Activated effector memory CD4-positive, alpha-beta T cell treated with anti-CD3 and anti-CD28 coated beads, Interleukin-2, amount 50 U/mL, for 16 hours (primary cell): ENCODE results near the gene ANKS1B.
"Not testable (repeated sequence)": the region's sequence is repeated elsewhere in the genome, so short reads cannot be mapped to it uniquely, and the experiment has no call there.

Experiments used
- DNase-seq: peaks from one replicate; pipeline ENCODE4 v3.0.0-alpha.2; 2020

Gene ANKS1B

DNA sequence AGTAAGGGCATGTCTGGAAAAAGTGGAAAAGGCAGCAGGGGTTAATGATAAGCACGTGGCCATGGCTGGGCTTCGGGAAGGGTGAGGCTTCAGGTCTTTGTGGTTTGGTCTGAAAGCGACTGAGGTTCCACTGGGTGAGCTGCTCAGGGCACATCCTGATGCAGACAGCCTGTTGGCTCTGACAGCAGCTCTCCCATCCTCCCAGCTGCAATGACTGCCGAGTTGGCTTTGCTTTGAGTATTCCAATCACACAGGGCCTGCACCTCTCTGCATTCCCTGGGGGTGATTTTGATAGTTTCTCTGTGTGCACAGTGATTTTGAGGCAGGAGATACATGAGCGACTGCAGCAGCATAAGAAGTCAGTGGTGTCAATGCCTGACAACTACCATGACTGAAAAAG, 948.9 kb downstream of the ANKS1B start:
- DNase-seq, result no peak

- DNase-seq, result not testable (repeated sequence)
Measured at GRCh38 chr12:99034201-99034600, 950.5 kb downstream of the ANKS1B start.

- DNase-seq, result no peak
Measured at GRCh38 chr12:99029511-99030271, 955.0 kb downstream of the ANKS1B start.

DNA sequence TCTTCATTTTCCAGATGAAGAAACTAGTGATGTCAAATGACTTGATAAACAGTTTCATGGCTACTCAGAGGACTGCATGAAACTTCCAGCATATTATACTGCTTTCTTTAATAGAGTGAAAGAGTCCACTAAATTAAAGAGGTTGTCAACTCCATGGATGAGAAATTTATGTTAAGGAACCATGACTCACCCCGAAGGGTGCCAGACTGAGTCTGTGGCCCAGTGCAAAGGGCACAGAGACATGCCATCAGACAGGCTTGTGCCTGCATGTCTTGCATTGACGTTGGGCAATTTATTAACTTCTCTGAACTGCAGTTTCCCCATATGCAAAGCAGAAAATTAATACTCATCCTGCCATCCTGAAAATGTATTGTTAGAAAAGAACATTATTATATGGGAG, 957.3 kb downstream of the ANKS1B start:
- no peak for DNase-seq

- DNase-seq, result no peak
Measured at GRCh38 chr12:99027055-99027393, 957.7 kb downstream of the ANKS1B start.

DNA sequence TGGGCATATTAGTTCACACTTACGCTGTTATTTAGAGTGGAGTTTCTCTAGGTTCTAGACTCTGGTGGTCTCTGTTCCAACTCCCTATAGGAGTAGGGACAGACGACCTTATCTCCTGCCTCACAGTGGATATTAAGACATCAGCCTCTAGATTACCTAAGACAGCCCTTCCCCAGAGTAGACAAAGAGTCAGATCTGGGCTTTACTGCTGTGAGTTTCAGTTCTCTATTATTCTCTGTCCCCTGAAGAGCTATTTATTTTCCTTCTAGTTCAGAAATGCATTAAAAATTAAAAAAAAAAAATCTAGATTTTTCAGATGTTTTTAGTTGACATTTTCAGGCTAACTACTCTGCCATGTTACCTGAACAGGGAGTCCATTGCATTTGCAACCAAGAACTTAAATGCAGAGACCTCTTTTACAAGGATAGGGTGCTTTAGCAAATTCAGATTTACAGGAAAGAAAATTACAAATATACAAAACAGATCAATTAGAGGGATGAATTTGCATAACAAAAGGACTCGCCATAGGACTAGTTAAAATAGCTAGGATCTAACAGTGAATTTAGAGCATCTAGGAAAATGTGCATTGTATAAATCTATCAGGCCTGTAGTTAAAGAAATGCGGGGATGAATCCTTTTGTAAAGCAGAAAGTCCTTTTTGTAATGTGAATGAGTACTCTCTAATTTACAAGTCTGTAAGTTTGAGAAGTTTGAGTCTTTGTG, 958.2 kb downstream of the ANKS1B start:
- DNase-seq, result no peak

DNA sequence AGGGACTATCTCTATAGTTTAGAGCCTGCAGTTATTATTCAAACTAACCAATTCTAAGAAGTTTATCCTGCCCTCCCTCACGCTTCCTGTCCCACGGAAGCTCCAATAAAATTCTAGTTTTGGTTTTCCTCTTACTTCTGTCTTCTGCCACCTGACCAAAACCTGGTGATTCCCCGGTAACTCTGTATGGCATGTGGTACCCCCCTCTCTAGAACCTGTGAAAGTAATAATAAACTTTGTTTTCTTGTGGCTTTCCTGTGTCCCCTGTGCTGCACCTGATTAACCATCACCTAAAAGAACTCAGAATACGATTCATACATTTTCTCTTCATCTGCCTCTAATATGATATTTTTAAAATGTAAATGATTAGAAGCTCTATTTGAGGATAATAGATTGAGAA, 959.9 kb downstream of the ANKS1B start:
- no peak for DNase-seq

DNA sequence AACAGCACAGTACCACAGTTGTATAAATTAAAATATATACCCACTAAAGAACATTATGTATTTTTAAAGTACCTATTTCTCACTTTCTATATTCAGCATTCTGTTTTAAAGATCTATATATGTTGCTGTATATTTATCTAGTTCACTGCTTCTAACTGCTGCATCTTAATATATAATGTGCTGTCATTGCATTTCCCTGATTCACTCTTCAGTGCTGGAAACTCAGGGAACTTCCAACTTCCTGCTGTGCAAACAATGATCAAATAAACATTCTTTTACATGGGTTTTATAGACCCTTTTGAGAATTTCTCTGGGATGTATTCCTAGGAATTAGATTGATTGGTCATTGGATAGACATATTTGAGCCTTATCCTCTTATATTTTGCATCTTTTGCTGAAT, 960.5 kb downstream of the ANKS1B start:
- no peak for DNase-seq

DNA sequence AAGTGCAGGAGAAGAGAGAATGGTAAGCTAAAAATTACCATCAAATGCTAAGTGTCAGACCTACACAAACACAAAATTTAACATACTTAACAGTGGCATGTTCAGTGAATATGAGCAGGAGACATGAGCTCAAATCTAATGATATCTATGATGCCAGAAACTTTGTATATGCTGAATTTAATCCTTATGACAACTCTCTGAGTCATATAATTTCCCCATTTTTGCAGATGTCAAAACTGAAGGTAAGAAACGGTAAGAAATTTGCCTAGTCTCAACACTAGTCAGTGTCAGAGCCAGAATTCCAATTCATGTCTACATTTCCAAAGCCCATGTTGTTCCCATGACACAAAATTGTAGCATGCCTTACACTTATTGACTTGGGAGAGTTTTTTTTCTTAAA, 963.9 kb downstream of the ANKS1B start:
- no peak for DNase-seq

DNA sequence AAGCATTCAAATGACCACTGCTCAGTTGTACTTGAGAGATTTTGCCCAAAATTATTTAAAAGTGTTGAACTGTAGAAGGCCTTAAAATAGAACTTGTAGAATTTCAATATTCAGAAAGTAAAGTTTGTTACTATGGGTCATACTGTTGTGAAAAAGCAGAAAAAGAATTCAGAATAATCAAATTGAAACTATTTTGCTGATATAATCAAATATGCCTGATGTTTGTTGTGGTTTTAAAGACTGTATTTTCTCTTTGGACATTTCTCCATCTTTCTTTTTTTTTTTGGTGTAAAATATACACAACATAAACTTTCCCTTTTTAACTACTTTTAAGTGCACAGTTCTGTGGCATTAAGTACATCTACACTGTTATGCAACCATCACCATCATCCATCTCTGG, 964.9 kb downstream of the ANKS1B start:
- DNase-seq, result no peak

DNA sequence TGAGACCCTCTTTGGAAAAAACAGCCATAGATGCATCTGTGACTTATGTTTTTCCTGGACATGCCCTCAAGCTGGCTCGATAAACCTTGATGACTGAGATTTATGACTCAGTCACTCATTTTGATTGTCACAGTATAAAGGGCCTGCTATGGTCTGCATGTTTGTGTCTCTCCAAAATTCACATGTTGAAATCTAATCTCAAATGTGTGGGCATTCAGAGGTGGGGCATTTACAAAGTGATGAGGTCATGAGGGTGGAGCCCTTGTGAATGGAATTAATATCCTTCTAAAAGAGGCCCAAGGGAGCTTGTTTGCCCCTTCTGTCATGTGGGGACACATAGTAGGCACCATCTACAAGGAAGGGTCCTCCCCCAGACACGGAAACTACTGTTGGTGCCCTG, 966.8 kb downstream of the ANKS1B start:
- DNase-seq, result no peak

DNA sequence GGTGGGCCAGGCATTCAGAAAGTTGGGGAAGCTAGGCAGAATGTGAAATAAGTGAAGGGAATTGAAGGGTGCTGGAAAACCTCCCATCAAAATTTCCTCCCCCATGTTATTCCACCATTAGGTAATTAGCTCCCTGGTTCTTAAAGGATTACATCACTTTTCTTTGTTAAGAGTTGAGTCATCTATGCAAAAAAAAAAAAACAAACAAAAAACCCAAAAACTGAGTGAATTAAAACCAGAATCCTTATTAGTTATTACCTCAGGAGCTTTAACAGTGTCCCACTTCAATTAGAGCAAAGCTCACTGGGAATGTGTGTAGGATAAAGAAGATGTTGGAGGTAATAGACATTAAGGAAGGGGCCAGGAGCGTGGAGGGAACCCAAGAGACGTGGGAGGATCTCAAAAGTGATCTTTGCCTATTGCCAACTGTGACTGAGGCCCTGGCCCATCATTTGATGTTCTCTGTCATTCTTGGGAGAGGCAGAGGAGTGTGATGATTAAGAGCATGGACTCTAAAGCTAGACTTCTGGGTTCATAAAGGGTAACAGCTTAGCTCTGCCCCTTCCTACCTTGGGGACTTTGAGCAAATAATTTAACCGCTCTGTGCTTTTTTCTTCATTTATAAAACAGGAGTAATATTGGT, 975.0 kb downstream of the ANKS1B start:
- DNase-seq, result no peak

GRCh38 chr12:99005601-99006000, 979.1 kb downstream of the ANKS1B start:
- DNase-seq, result no peak

DNA sequence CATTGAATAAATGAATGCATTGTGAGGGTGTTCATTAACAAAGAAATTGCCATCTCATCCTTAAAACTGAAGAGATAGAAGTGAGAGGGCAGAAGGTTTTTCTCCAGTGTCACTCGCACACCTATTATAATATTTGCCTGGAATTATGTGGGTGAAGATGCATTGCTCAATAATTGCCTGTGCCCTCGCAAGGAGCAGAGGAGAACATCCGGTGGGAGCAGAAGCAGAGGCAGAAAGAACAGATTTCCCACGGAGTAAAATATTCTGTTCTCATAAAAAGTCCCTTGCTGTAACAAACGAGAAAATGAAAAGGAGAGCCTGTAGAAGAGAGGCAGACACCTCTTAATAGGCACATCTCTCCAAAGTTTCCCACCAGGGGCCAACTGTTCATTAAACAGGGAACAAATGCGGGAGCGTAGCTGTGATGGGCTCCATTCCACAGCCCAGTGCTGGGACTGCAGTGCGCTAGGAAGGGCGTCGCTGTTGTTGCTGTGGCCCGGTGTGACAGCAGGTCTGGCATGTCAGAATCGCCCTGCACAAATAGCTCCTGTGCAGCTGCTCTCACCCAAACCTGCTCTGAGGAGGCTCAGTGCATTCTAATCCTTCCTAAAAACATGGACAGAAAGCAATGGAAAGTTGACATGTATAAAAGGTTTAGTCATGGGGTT, 979.8 kb downstream of the ANKS1B start:
- DNase-seq, result no peak

DNA sequence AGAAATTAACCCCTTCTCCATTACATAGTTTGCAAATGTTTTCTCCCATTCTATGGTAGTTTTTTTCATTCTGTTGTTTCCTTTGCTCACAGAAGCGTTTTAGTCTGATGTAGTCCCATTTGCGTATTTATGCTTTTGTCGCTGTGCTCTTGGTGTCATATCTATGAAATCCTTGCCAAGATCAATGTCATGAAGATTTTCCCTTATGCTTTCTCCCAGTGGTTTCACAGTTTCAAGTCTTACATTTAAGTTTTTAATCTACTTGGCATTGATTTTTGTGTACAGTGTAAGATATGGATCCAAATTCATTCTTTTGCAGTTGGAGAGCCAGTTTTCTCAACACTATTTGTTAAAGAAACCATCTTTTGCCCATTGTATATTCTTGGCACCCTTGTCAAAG, 982.0 kb downstream of the ANKS1B start:
- DNase-seq, result no peak

GRCh38 chr12:99002156-99002555, 982.6 kb downstream of the ANKS1B start:
- DNase-seq, result no peak

DNA sequence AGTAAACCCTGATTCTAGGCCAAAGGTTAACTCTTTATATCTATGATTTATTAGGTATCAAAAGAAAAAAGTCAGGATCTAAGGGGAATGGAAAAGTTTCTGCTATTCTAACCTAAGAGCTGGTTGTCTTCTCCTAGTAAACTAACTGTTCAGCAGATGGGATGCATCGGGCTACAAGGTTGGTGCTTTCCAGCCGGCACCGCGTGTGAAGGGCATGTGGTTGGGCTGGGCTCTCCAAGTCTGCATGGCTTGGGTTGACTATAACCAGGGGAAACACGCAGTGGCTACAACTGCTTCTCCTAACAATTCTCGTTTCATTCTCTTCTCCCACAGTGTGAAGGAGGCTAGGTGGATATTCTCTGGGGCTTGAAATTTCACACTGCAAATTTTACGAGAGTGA, 985.2 kb downstream of the ANKS1B start:
- no peak for DNase-seq

GRCh38 chr12:98998697-98999299, 985.9 kb downstream of the ANKS1B start:
- DNase-seq, result no peak

DNA sequence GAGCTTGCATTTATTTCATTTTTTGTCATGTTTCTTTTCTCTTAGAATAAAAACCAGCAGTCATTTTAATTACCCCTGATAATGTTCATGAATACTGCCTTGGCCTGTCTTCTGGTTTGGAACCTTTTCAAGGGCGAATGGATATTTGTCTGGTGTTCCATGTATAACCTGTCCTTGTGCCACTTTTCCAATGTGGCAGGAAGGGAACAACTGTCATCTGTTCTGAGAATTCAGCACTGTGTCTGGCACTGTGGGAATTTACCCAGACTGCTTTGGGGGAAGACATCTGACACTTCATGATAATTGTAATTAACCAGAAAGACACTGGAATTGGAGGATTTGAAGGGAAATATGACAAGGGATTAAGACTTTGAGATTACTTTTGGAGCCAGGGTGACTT, 986.8 kb downstream of the ANKS1B start:
- DNase-seq, result no peak

DNA sequence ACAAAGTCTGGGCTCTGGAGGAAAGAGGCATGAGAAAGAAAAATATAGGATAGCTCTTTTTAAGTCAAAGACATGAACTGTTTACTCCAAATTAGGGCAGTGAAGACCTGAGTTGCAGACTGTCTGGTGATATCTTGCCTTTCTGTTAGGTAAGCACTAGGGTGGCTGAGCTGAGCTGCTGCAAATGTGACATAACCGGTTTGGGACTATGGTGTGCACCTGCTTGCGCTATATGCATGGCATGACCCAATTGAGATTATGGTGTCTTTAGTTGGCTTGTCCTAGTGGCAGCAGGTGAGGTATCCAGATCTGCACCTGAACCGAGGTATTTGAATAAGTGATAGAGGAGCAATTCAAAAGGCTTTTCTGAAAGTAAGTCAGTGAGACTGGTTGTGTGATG, 994.1 kb downstream of the ANKS1B start:
- DNase-seq, result no peak

DNA sequence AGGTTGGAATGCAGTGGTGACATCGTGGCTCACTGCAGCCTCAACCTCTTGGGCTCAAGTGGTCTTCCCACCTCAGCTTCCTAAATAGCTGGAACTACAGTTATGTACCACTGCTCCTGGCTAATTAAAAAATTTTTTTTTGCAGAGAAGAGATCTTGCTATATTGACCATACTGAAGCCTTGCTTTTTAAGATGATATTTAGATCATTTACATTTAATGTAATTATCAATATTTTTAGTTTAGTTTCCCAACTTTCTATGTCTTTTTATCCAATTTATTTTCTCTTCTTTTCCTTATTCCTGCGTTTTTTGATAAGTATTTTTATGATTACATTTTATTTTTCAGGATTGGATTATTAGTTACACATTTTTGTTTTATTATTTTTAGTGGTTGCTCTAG, 999.6 kb downstream of the ANKS1B start:
- DNase-seq, result no peak

- DNase-seq, result no peak
Measured at GRCh38 chr12:98983647-98984046, 1001.1 kb downstream of the ANKS1B start.

DNA sequence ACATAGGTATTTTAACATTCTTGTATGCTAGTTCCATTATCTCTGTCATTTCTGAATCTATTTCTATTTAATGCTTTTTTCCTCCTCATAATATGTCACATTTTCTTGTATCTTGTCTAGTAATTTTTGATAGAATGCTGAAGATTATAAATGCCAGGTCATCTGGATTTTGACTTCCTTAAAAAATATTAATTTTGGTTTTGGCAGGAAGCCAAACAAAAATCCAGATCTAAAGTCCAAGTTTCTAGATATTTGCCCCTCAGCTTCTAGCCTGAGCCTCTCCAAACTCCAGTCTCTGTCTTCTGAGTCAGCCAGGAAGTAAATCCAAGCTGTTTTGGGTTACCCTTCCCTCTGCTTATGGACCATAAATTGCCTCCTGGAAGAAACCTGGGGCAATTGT, 1004.2 kb downstream of the ANKS1B start:
- no peak for DNase-seq
